ENCODE results near the gene FTSJ1.

GRCh38 chrX:48459483-48459882 is 16.5 kb upstream of the FTSJ1 start:
- TF ChIP-seq ZNF423 (CRISPR knock-in tag; IDR thresholded peaks at IDR 0.05), result no peak
- no peak for TF ChIP-seq ESRRA (CRISPR knock-in tag; IDR thresholded peaks at IDR 0.05; ENCODE audit: borderline replicate concordance)
- TF ChIP-seq, protein P1, sequence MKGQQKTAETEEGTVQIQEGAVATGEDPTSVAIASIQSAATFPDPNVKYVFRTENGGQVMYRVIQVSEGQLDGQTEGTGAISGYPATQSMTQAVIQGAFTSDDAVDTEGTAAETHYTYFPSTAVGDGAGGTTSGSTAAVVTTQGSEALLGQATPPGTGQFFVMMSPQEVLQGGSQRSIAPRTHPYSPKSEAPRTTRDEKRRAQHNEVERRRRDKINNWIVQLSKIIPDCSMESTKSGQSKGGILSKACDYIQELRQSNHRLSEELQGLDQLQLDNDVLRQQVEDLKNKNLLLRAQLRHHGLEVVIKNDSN (CRISPR knock-in tag; IDR thresholded peaks at IDR 0.05), result no peak
- TF ChIP-seq, protein P2, sequence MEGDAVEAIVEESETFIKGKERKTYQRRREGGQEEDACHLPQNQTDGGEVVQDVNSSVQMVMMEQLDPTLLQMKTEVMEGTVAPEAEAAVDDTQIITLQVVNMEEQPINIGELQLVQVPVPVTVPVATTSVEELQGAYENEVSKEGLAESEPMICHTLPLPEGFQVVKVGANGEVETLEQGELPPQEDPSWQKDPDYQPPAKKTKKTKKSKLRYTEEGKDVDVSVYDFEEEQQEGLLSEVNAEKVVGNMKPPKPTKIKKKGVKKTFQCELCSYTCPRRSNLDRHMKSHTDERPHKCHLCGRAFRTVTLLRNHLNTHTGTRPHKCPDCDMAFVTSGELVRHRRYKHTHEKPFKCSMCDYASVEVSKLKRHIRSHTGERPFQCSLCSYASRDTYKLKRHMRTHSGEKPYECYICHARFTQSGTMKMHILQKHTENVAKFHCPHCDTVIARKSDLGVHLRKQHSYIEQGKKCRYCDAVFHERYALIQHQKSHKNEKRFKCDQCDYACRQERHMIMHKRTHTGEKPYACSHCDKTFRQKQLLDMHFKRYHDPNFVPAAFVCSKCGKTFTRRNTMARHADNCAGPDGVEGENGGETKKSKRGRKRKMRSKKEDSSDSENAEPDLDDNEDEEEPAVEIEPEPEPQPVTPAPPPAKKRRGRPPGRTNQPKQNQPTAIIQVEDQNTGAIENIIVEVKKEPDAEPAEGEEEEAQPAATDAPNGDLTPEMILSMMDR (IDR thresholded peaks at IDR 0.05), result no peak
- TF ChIP-seq E2F1 (CRISPR knock-in tag; IDR thresholded peaks at IDR 0.05), result no peak
- no peak for TF ChIP-seq MYBL2 (CRISPR knock-in tag; IDR thresholded peaks at IDR 0.05)
- TF ChIP-seq, protein P3, sequence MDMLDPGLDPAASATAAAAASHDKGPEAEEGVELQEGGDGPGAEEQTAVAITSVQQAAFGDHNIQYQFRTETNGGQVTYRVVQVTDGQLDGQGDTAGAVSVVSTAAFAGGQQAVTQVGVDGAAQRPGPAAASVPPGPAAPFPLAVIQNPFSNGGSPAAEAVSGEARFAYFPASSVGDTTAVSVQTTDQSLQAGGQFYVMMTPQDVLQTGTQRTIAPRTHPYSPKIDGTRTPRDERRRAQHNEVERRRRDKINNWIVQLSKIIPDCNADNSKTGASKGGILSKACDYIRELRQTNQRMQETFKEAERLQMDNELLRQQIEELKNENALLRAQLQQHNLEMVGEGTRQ (CRISPR knock-in tag; IDR thresholded peaks at IDR 0.05), result no peak

Data from WTC11 (cell line).